HepG2 (cell line): ENCODE data around the gene SLC17A9. TPM values are rescaled to one million over a fixed set of nuclear protein-coding genes. Genes with fewer than 3 reads are reported as not detected.
A peak's percentile ranks its signal among the peaks of the same experiment; 100 is the strongest.

Source experiments
- CAMTA2 ChIP-seq: sonication (generic); formaldehyde crosslinking; IDR thresholded peaks from 2 replicates; pipeline ENCODE4 v1.4.0; 2020; ENCODE audit warnings: mild to moderate bottlenecking, missing genetic modification reagents, borderline replicate concordance
- DR1 ChIP-seq: sonication (generic); formaldehyde crosslinking; IDR thresholded peaks from 2 replicates; pipeline ENCODE4 v1.8.0; 2021; ENCODE audit warnings: mild to moderate bottlenecking, missing genetic modification reagents, inconsistent platforms
- FOXO1 ChIP-seq: sonication (generic); formaldehyde crosslinking; IDR thresholded peaks from 2 replicates; pipeline ENCODE4 v1.4.0; 2020; ENCODE audit warnings: missing genetic modification reagents
- GFI1 ChIP-seq: sonication (generic); formaldehyde crosslinking; IDR thresholded peaks from 2 replicates; pipeline ENCODE4 v1.5.0; 2020; ENCODE audit warnings: missing genetic modification reagents, mild to moderate bottlenecking, borderline replicate concordance
- HES4 ChIP-seq: sonication (generic); formaldehyde crosslinking; IDR thresholded peaks from 2 replicates; pipeline ENCODE4 v1.9.0; 2021; ENCODE audit warnings: mild to moderate bottlenecking, missing genetic modification reagents, borderline replicate concordance
- MED8 ChIP-seq: sonication (generic); formaldehyde crosslinking; IDR thresholded peaks from 2 replicates; pipeline ENCODE4 v1.8.1; 2023; ENCODE audit warnings: mild to moderate bottlenecking, missing genetic modification reagents; ENCODE audit not compliant: insufficient replicate concordance
- NFE2L2 ChIP-seq: fragments of 150-350 bp; IDR thresholded peaks from 2 replicates; pipeline ENCODE4 v1.6.1; 2014; ENCODE audit warnings: low read length
- RBAK ChIP-seq: sonication (generic); formaldehyde crosslinking; IDR thresholded peaks from 2 replicates; pipeline ENCODE4 v1.5.1; 2020; ENCODE audit warnings: mild to moderate bottlenecking, missing genetic modification reagents
- RELA ChIP-seq: sonication (generic); formaldehyde crosslinking; IDR thresholded peaks from 2 replicates; pipeline ENCODE4 v1.4.0; 2020; ENCODE audit warnings: missing genetic modification reagents
- SALL2 ChIP-seq: sonication (generic); formaldehyde crosslinking; IDR thresholded peaks from 2 replicates; pipeline ENCODE4 v1.8.1; 2023; ENCODE audit warnings: mild to moderate bottlenecking, missing genetic modification reagents, inconsistent platforms
- SKI ChIP-seq: fragments of 450-650 bp; IDR thresholded peaks from one replicate; pipeline ENCODE4 v1.6.1; 2018; ENCODE audit warnings: mild to moderate bottlenecking; ENCODE audit not compliant: partially characterized antibody
- SMYD3 ChIP-seq: sonication (generic); formaldehyde crosslinking; IDR thresholded peaks from 2 replicates; pipeline ENCODE4 v1.8.1; 2023; ENCODE audit warnings: mild to moderate bottlenecking, missing genetic modification reagents
- SNAPC4 ChIP-seq: sonication (generic); formaldehyde crosslinking; IDR thresholded peaks from 2 replicates; pipeline ENCODE4 v1.4.0; 2020; ENCODE audit warnings: mild to moderate bottlenecking, missing genetic modification reagents
- TBP ChIP-seq: sonication (generic); formaldehyde crosslinking; IDR thresholded peaks from 2 replicates; pipeline ENCODE4 v1.5.0; 2020; ENCODE audit warnings: missing genetic modification reagents
- TBX2 ChIP-seq: sonication (generic); formaldehyde crosslinking; IDR thresholded peaks from 2 replicates; pipeline ENCODE4 v1.5.0; 2020; ENCODE audit warnings: missing genetic modification reagents, mild to moderate bottlenecking, borderline replicate concordance
- ZNF280D ChIP-seq: sonication (generic); formaldehyde crosslinking; IDR thresholded peaks from 2 replicates; pipeline ENCODE4 v1.5.1; 2020; ENCODE audit warnings: mild to moderate bottlenecking, missing genetic modification reagents
- ZNF335 ChIP-seq: sonication (generic); formaldehyde crosslinking; IDR thresholded peaks from 2 replicates; pipeline ENCODE4 v1.4.0; 2020; ENCODE audit warnings: missing genetic modification reagents
- ZNF674 ChIP-seq: sonication (generic); formaldehyde crosslinking; IDR thresholded peaks from 2 replicates; pipeline ENCODE4 v1.5.0; 2020; ENCODE audit warnings: low read depth, mild to moderate bottlenecking, missing genetic modification reagents
- ZNF777 ChIP-seq: sonication (generic); formaldehyde crosslinking; IDR thresholded peaks from 2 replicates; pipeline ENCODE4 v1.4.0; 2020; ENCODE audit warnings: missing genetic modification reagents
- polyA plus RNA-seq, 8 experiments: library from polyadenylated mRNA; depleted of rRNA in 3 of 8; stranded (reverse) in 7 of 8; unstranded in 1 of 8; fragments of >200 nt; fragmentation: Illumina TruSeq in 4 of 8; extraction: Trizol in 4 of 8; gene quantifications; 2 replicates each; pipeline versions ENCODE4 v1.2.1 to v1.2.3, GENCODE V29; 2011 to 2016; ENCODE audit warnings: low read depth in 4 of 8, missing spikeins in 1 of 8, mixed read lengths in 1 of 8; ENCODE audit not compliant: insufficient read depth in 1 of 8
- total RNA-seq, 5 experiments: library from RNA; depleted of rRNA; stranded (reverse); fragments of >200 nt; fragmentation: Illumina TruSeq; extraction: Trizol; gene quantifications; 2 replicates each; pipeline ENCODE4 v1.2.3, GENCODE V29; 2016; ENCODE audit warnings: low read depth in 1 of 5

SLC17A9 gene
- total and polyA plus RNA-seq, 2 of the 13 experiments (the other 11 are each of a cell fraction or from before 2014, with no cell fraction given), result 110 to 191 TPM

- TF ChIP-seq SALL2 (CRISPR knock-in tag), result no peak; the same call in 1 of the 2 replicates
- no peak for TF ChIP-seq RBAK (CRISPR knock-in tag)
- 0 out of 2 replicates have a peak, but pooled peaks have one; percentile 38 for TF ChIP-seq HES4 (CRISPR knock-in tag)
- no peak for TF ChIP-seq NFE2L2
- no peak for TF ChIP-seq ZNF674 (CRISPR knock-in tag)
- no peak for TF ChIP-seq GFI1 (CRISPR knock-in tag)
- no peak for TF ChIP-seq DR1 (CRISPR knock-in tag)
- TF ChIP-seq RELA (CRISPR knock-in tag), result no peak
- no peak for TF ChIP-seq TBP (CRISPR knock-in tag)
- TF ChIP-seq ZNF280D (CRISPR knock-in tag), result 0 out of 2 replicates have a peak, but pooled peaks have one; percentile 5
- peak; percentile 76 for TF ChIP-seq TBX2 (CRISPR knock-in tag)
- TF ChIP-seq SMYD3 (CRISPR knock-in tag), result no peak
- no peak for TF ChIP-seq MED8 (CRISPR knock-in tag)
- TF ChIP-seq CAMTA2 (CRISPR knock-in tag), result 0 out of 2 replicates have a peak, but pooled peaks have one; percentile 85
- peak; percentile 41; the same call in 1 of the 2 replicates for TF ChIP-seq SNAPC4 (CRISPR knock-in tag)
- TF ChIP-seq ZNF335 (CRISPR knock-in tag), result no peak
- TF ChIP-seq SKI, result no peak
- TF ChIP-seq FOXO1 (CRISPR knock-in tag), result no peak; the same call in 1 of the 2 replicates
- peak; percentile 70 for TF ChIP-seq ZNF777 (CRISPR knock-in tag)
Observed at GRCh38 chr20:62970307-62971210, 18.1 kb downstream of the SLC17A9 start (continued).
